HUES64 (cell line): ENCODE results near the gene DLGAP1.

Source experiments
- H3K27ac ChIP-seq: 2 replicates; pipeline ENCODE4 v1.7.0; 2013; ENCODE audit warnings: low read depth, low read length, inconsistent platforms
- H3K27me3 ChIP-seq: 2 replicates; pipeline ENCODE4 v1.6.1; 2013; ENCODE audit warnings: mild to moderate bottlenecking, low read length; ENCODE audit not compliant: insufficient read depth
- H3K36me3 ChIP-seq: 2 replicates; pipeline ENCODE4 v1.6.1; 2013; ENCODE audit warnings: mild to moderate bottlenecking, low read length; ENCODE audit not compliant: insufficient read depth
- H3K4me1 ChIP-seq: 2 replicates; pipeline ENCODE4 v1.6.1; 2013; ENCODE audit warnings: mild to moderate bottlenecking, low read length, moderate library complexity; ENCODE audit not compliant: insufficient read depth
- H3K4me3 ChIP-seq: 2 replicates; pipeline ENCODE4 v1.5.1; 2013; ENCODE audit warnings: mild to moderate bottlenecking, low read length, moderate library complexity
- H3K9ac ChIP-seq: 2 replicates; pipeline ENCODE4 v1.6.1; 2013; ENCODE audit warnings: mild to moderate bottlenecking, low read depth, low read length
- H3K9me3 ChIP-seq: 2 replicates; pipeline ENCODE4 v1.6.1; 2013; ENCODE audit warnings: low read depth, low read length; ENCODE audit not compliant: insufficient read depth
- WGBS: fragments of 150-250, 120-280 bp; methylation state at CpG from one replicate; pipeline ENCODE4 v1.1.7; 2013; ENCODE audit warnings: missing lambda C conversion rate; 5-methylcytosine and 5-hydroxymethylcytosine counted together

The DLGAP1 gene

DNA sequence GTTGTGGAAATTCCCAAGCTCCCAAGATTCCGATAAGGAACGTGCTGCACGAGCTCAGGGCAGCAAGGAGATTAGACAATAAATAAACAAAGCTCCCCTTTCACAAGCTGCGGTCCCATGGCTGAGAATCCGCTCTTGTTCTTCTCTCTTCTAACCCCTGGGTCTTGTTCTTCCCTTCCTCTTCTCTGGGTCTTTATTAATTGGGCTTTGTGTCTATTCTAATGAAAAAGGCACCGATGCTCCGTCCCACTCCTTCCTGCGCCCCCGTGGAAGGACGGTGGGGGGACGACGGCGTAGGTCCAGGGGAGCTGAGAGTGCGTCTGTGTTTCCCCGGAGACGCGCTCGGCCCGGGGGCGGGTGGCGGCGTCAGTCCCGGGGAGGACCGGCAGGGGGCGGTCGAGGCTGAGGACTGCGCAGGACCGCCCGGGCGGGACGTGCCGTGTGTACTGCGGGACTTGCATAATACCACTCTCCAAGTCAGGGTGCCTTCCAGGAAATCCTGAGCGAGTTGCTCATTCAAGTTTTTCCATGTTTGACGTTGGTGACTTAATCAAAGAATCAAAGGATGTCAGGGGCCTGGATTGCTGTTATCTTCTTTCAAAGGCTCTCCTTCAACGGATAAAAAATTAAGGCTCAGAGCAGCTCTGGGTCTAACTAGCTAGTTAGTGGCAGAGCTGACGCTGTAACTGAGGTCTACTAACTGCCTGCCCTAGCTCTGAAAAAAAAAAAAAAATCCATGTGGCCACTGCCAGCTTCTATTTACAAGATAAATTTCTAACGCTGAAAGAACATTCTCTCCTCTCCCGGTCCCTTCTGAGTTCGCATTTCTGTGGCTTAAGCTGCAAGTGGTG is 683.8 kb downstream of the DLGAP1 start:
- Histone ChIP-seq H3K36me3 (peaks cover under 1% of the 10 kb centered on the region; the same call in 1 of the 2 replicates), H3K4me3 (peak overlapping the region; percentile 66), H3K9me3 (peaks cover 9% of the 10 kb centered on the region; the same call in 1 of the 2 replicates), H3K9ac (peak overlapping the region; percentile 60), H3K27ac (no peak overlapping the region; the same call in 1 of the 2 replicates), H3K4me1 (peaks cover 22% of the 10 kb centered on the region), H3K27me3 (0 out of 2 replicates have a peak, but pooled peaks cover 5% of the 10 kb centered on the region)
- 4% methylated on average over 40 of the region's 40 CpGs for WGBS

DNA sequence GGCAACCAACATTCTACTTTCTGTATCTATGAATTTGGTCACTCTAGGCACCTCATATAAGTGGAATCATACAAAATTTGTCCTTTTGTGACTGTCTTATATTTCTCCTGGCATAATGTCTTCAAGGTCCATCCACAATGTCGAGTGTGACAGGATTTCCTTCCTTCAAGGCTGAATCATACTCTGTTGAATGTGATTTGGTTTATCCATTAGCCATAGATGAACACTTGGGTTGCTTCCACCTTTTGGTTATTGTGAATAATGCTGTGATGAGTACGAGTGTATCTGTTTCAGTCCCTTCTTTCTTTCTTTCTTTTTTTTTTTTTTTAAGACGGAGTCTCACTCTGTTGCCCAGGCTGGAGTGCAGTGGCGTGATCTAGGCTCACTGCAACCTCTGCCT is 693.8 kb downstream of the DLGAP1 start:
- H3K27ac ChIP-seq: no peak overlapping the region
- H3K9me3 ChIP-seq: peaks cover 7% of the 10 kb centered on the region
- 98% methylated on average over 4 of the region's 4 CpGs for WGBS
- H3K27me3 ChIP-seq: no peaks in the 10 kb centered on the region
- H3K36me3 ChIP-seq: peaks cover 2% of the 10 kb centered on the region; the same call in 1 of the 2 replicates
- H3K4me3 ChIP-seq: no peak overlapping the region
- H3K4me1 ChIP-seq: 0 out of 2 replicates have a peak, but pooled peaks cover 3% of the 10 kb centered on the region
- H3K9ac ChIP-seq: no peak overlapping the region

DNA sequence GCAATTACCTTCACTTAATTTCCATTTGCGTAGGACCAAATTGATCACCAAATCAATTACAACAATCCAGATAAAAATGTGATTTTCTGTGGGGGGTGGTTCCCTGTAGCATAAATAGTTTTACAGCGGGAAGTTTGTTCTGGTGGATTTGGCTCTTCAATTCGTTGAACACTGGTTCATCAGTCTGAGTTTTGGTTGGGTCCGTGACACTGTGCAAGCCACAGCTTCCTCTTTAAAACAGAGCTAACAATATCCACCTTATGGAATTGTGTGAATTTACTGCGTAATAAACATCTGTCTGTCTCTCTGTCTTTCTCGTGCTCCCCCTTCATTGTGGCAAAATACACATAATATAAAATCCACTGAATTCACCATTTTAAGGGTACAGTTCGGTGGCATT is 694.4 kb downstream of the DLGAP1 start:
- Histone ChIP-seq H3K27ac (no peak overlapping the region), H3K4me1 (0 out of 2 replicates have a peak, but pooled peaks cover 3% of the 10 kb centered on the region), H3K9ac (no peak overlapping the region), H3K9me3 (peaks cover 2% of the 10 kb centered on the region; the same call in 1 of the 2 replicates), H3K36me3 (no peaks in the 10 kb centered on the region), H3K4me3 (no peak overlapping the region), H3K27me3 (no peaks in the 10 kb centered on the region)
- 96% methylated on average over 7 of the region's 7 CpGs for WGBS

DNA sequence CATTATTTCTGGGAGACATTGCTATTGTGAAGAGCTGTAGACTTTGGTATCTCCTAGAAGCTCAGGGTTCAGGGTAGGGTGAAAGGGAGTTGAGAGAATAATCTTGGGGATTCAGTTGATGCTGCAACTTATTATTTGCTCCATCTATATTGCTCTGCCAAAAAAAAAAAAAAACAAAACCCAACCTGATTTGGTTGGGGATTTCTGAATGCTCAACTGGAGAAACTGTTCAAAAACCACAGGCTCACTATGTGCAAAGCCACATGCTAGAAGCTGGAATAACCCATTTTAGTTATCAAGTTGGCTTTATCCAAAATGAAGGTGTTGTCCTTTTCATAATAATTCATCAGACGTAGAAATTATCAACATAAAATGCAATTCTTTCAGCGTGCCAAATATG is 696.0 kb downstream of the DLGAP1 start:
- Histone ChIP-seq H3K27ac (no peak overlapping the region), H3K36me3 (no peaks in the 10 kb centered on the region), H3K27me3 (no peaks in the 10 kb centered on the region), H3K9ac (no peak overlapping the region), H3K4me3 (no peak overlapping the region), H3K4me1 (0 out of 2 replicates have a peak, but pooled peaks cover 3% of the 10 kb centered on the region), H3K9me3 (no peaks in the 10 kb centered on the region)
- 92% methylated on average over 2 of the region's 2 CpGs for WGBS

DNA sequence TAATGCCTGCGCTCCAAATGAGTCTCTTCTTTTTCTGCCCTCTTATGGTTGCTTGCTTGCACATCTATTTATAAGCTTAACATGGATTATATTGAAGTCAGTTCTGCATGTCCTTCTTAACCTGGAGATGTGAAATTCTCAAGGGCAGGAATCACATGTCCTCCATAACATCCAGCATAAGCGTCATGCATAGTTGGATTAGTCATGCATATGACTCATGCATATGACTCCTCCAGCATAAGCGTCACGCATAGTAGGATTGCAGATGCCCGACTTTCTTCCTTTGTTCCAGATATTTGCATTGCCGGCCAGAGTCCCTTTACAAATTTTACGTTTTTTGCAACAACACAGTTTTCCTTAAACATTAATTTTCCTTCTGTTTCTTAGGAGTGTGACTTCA is 696.6 kb downstream of the DLGAP1 start:
- no peaks in the 10 kb centered on the region for H3K36me3 ChIP-seq
- no peak overlapping the region for H3K9ac ChIP-seq
- peaks cover 6% of the 10 kb centered on the region; the same call in 1 of the 2 replicates for H3K4me1 ChIP-seq
- H3K27me3 ChIP-seq: no peaks in the 10 kb centered on the region
- H3K9me3 ChIP-seq: no peaks in the 10 kb centered on the region
- 77% methylated on average over 7 of the region's 7 CpGs for WGBS
- H3K4me3 ChIP-seq: no peak overlapping the region
- no peak overlapping the region for H3K27ac ChIP-seq

DNA sequence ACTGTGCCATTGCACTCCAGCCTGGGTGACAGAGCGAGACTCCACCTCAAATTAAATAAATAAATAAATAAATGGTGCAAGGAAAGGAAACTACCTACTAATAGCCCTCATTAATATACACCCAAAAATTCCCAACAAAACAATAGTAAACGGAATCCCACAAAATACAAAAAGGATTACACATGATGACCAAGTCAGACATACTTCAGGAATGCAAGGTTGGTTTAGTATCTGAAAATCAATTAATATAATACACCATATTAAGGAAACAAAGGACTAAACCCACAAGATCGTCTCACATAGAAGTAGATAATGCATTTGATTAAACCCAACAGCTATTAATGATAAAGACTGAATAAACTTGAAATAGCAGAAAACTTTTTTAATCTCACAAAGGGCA is 697.7 kb downstream of the DLGAP1 start:
- Histone ChIP-seq H3K9ac (no peak overlapping the region), H3K4me1 (peaks cover 7% of the 10 kb centered on the region; the same call in 1 of the 2 replicates), H3K9me3 (no peaks in the 10 kb centered on the region), H3K36me3 (no peaks in the 10 kb centered on the region), H3K27me3 (no peaks in the 10 kb centered on the region), H3K27ac (no peak overlapping the region), H3K4me3 (no peak overlapping the region)
- 93% methylated on average over 2 of the region's 3 CpGs for WGBS

DNA sequence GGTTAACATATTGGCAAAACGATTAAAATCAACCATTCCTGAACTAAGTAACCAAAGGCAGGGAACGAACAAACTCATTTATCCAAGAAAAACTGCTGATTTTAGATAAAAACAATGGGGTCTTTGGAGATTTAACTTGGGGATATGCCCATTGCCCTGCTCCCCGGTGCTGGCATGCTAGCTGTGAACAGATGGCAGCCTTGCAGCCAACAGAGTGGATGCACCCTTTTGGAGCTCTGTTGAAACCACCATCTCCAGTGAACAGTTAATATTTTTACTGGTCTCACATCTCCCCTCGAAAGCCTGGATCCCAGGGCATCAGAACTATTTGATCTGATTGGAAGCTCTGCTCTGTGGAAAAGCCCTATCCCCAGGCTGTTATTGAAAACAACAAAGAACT is 702.0 kb downstream of the DLGAP1 start:
- Histone ChIP-seq H3K27me3 (no peaks in the 10 kb centered on the region), H3K4me3 (no peak overlapping the region), H3K9me3 (no peaks in the 10 kb centered on the region), H3K4me1 (peaks cover 4% of the 10 kb centered on the region; the same call in 1 of the 2 replicates), H3K27ac (no peak overlapping the region), H3K9ac (no peak overlapping the region), H3K36me3 (no peaks in the 10 kb centered on the region)
- WGBS: 95% methylated on average over 3 of the region's 4 CpGs

DNA sequence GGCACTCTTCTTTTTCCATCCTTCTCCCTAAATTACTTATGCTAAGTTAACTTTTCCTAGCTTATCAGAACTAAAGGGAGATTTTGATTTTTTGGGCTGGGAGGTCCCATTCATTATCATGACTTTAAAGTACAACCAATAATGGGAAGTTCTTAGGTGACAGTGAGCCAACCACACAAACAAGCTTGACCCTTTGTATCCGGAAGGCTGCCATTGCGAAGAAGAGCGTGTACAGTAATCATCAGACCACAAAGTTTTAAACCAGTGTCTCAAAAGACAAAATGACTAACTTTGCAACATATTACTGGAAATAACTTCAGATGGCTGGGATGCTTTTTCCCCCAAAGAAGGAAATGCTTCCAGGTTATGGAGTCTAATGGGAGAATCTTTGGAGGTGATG is 707.0 kb downstream of the DLGAP1 start:
- H3K27ac ChIP-seq: no peak overlapping the region
- H3K4me3 ChIP-seq: no peak overlapping the region
- 97% methylated on average over 3 of the region's 3 CpGs for whole genome bisulfite sequencing
- no peaks in the 10 kb centered on the region for H3K36me3 ChIP-seq
- no peaks in the 10 kb centered on the region for H3K27me3 ChIP-seq
- H3K4me1 ChIP-seq: no peaks in the 10 kb centered on the region
- H3K9ac ChIP-seq: no peak overlapping the region
- no peaks in the 10 kb centered on the region for H3K9me3 ChIP-seq

DNA sequence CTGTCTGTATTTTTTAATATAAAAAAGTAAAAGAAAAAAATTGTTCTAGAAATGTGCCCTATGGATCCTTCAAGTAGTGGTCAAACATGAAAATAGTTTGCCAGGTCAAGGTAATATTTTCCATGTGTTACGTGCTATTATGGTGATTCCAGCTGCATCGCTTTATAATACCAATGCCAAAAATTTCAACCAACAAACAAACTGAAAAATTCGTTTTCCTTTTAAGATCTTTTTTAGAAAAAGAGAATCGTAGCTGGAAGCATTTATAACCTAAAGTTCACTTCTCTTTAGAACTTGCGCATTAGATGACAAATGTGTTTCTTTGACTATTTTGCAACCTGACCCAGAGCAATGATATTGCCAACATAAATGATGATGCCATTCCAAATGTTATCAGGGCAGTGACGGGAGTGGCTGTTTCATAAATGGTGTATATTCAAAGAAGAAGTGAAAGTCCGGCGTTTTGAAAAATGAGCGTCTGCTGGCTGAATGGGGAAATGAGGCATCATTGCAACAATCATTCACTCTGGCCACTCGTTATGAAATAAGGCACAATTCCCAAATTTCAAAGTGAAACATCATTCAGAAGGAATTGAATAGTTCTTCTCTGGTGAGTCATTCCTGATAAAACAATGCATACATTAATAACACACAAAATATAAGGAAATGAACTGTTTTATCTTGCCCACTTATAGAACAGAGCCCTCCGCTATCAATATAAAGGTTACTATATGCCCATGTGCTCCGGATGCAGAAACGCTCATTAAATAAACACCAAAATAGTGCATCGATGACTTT is 707.7 kb downstream of the DLGAP1 start:
- WGBS: 96% methylated on average over 14 of the region's 14 CpGs
- Histone ChIP-seq H3K4me3 (no peak overlapping the region), H3K9me3 (no peaks in the 10 kb centered on the region), H3K27ac (no peak overlapping the region), H3K36me3 (no peaks in the 10 kb centered on the region), H3K27me3 (no peaks in the 10 kb centered on the region), H3K9ac (no peak overlapping the region), H3K4me1 (no peaks in the 10 kb centered on the region)

DNA sequence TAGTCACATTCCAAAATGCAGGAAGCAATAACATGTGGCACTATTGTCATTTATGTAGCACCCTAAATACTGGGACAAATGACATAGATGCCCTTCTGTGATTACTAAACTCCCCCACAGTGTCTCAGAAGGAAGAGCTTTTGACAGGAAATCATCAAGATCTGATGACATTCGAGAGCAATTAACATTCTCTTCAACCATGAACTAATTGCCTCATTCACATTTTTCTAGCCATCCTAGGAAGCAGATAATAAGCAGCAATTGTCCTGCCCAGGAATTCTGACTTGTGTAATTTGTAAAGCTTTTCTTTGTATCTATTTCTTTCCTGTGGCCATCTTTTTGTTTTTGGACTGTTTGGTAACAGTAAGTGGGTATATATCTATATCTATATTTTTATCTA is 712.6 kb downstream of the DLGAP1 start:
- H3K36me3 ChIP-seq: no peaks in the 10 kb centered on the region; the same call in 1 of the 2 replicates
- 48% methylated on average over 1 of the region's 1 CpG for WGBS
- H3K27ac ChIP-seq: no peak overlapping the region
- no peaks in the 10 kb centered on the region for H3K4me1 ChIP-seq
- H3K9ac ChIP-seq: no peak overlapping the region
- H3K4me3 ChIP-seq: no peak overlapping the region
- H3K9me3 ChIP-seq: no peaks in the 10 kb centered on the region
- H3K27me3 ChIP-seq: no peaks in the 10 kb centered on the region

DNA sequence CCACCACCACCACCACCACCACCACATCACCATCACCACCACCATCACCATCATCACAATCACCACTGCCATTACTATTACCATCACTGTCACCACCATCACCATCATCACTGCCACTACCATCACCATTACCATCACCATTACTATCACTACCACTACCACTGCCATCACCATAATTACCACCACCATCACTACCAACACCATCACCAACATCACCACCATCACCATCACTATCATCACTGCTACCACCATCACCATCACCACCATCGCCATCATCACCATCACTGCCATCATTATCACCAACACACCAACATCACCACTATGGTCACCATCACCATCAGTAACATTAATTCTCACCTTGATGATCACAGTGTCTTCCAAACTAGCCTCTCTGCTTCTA is 713.8 kb downstream of the DLGAP1 start:
- no peaks in the 10 kb centered on the region for H3K9me3 ChIP-seq
- no peak overlapping the region for H3K9ac ChIP-seq
- H3K4me1 ChIP-seq: no peaks in the 10 kb centered on the region
- 95% methylated on average over 1 of the region's 1 CpG for WGBS
- H3K36me3 ChIP-seq: no peaks in the 10 kb centered on the region; the same call in 1 of the 2 replicates
- H3K4me3 ChIP-seq: no peak overlapping the region
- H3K27ac ChIP-seq: no peak overlapping the region
- H3K27me3 ChIP-seq: no peaks in the 10 kb centered on the region
